HG02885 (cell line): Measurements from ENCODE around the gene SLC6A18.

ENCODE experiments used
- ATAC-seq: cut with Tn5 transposase; IDR thresholded peaks from one replicate; pipeline ENCODE4 v1.9.1; 2021; ENCODE audit warnings: mild to moderate bottlenecking; ENCODE audit not compliant: unreplicated experiment, poor library complexity

SLC6A18 gene

GRCh38 chr5:1225081-1225480 lies at the start of gene SLC6A18:
TSS of gene SLC6A18 (plus strand) at chr5:1225381. CDS start at chr5:1225478, 97 bp downstream.
- no peak for ATAC-seq

GRCh38 chr5:1175801-1176472 lies 49.2 kb upstream of the SLC6A18 start:
- ATAC-seq: no peak

GRCh38 chr5:1176473-1177391 lies 48.4 kb upstream of the SLC6A18 start:
- no peak for ATAC-seq

GRCh38 chr5:1177826-1178528 lies 47.2 kb upstream of the SLC6A18 start:
- no peak for ATAC-seq

- ATAC-seq: no peak
These were observed 46.4 kb upstream of the SLC6A18 start for GRCh38 chr5:1178529-1179382.

- ATAC-seq: no peak
These were observed 45.8 kb upstream of the SLC6A18 start for GRCh38 chr5:1179383-1179715.

GRCh38 chr5:1180096-1180495 lies 45.1 kb upstream of the SLC6A18 start:
- ATAC-seq: no peak

GRCh38 chr5:1180841-1181271 lies 44.3 kb upstream of the SLC6A18 start:
- no peak for ATAC-seq

- no peak for ATAC-seq
These were observed 43.5 kb upstream of the SLC6A18 start for GRCh38 chr5:1181451-1182359.

- no peak for ATAC-seq
These were observed 42.9 kb upstream of the SLC6A18 start for GRCh38 chr5:1182360-1182632.

GRCh38 chr5:1182633-1183423 lies 42.4 kb upstream of the SLC6A18 start:
- no peak for ATAC-seq

- no peak for ATAC-seq
These were observed 41.6 kb upstream of the SLC6A18 start for GRCh38 chr5:1183424-1184162.

- ATAC-seq: no peak
These were observed 41.1 kb upstream of the SLC6A18 start for GRCh38 chr5:1184163-1184470.

GRCh38 chr5:1184481-1184880 lies 40.7 kb upstream of the SLC6A18 start:
- ATAC-seq: no peak

GRCh38 chr5:1185038-1185627 lies 40.0 kb upstream of the SLC6A18 start:
- no peak for ATAC-seq

- ATAC-seq: no peak
These were observed 39.4 kb upstream of the SLC6A18 start for GRCh38 chr5:1185629-1186350.
